Trophoblast cell (in vitro differentiated cells and primary cell): ENCODE data around the gene CCNL1.
"Not testable (repeated sequence)": the region's sequence is repeated elsewhere in the genome, so short reads cannot be mapped to it uniquely, and the experiment has no call there.

Source experiments
- DNase-seq, 2 donors: peaks; one replicate each; pipeline ENCODE4 v3.0.0-alpha.2; 2016
- H2AFZ ChIP-seq: 2 replicates; pipeline ENCODE4 v1.6.1; 2013; ENCODE audit warnings: low read length, moderate library complexity, mild to moderate bottlenecking; ENCODE audit not compliant: insufficient read depth, poor library complexity
- H2AK5ac ChIP-seq: 2 replicates; pipeline ENCODE4 v1.6.1; 2013; ENCODE audit warnings: mild to moderate bottlenecking, low read length
- H2BK120ac ChIP-seq: 2 replicates; pipeline ENCODE4 v1.6.1; 2013; ENCODE audit warnings: low read length, mild to moderate bottlenecking, moderate library complexity; ENCODE audit not compliant: insufficient read depth, poor library complexity
- H2BK12ac ChIP-seq: 2 replicates; pipeline ENCODE4 v1.6.1; 2013; ENCODE audit warnings: mild to moderate bottlenecking, low read length, moderate library complexity
- H2BK5ac ChIP-seq: 2 replicates; pipeline ENCODE4 v1.6.1; 2013; ENCODE audit warnings: low read length, low read depth, moderate library complexity, mild to moderate bottlenecking; ENCODE audit not compliant: poor library complexity
- H3K14ac ChIP-seq: 2 replicates; pipeline ENCODE4 v1.6.1; 2013; ENCODE audit warnings: mild to moderate bottlenecking, low read length
- H3K18ac ChIP-seq: 2 replicates; pipeline ENCODE4 v1.6.1; 2013; ENCODE audit warnings: mild to moderate bottlenecking, low read length
- H3K23ac ChIP-seq: 2 replicates; pipeline ENCODE4 v1.6.1; 2013; ENCODE audit warnings: low read length
- H3K27ac ChIP-seq: 2 replicates; pipeline ENCODE4 v1.5.1; 2013; ENCODE audit warnings: low read depth, mild to moderate bottlenecking, inconsistent platforms, low read length, moderate library complexity
- H3K27me3 ChIP-seq: 2 replicates; pipeline ENCODE4 v1.6.1; 2013; ENCODE audit warnings: inconsistent platforms, mild to moderate bottlenecking, low read length, moderate library complexity; ENCODE audit not compliant: insufficient read depth
- H3K36me3 ChIP-seq, 2 experiments: 1 replicate in 1 of 2; 2 replicates in 1 of 2; pipeline ENCODE4 v1.6.1; 2013; ENCODE audit warnings: low read length in 2 of 2, mild to moderate bottlenecking in 2 of 2, moderate library complexity in 1 of 2; ENCODE audit not compliant: insufficient read depth in 2 of 2, control insufficient read depth in 1 of 2
- H3K4ac ChIP-seq: 2 replicates; pipeline ENCODE4 v1.6.1; 2013; ENCODE audit warnings: low read depth, mild to moderate bottlenecking, low read length, moderate library complexity
- H3K4me1 ChIP-seq, 2 experiments: 1 replicate in 1 of 2; 2 replicates in 1 of 2; pipeline ENCODE4 v1.6.1; 2013; ENCODE audit warnings: low read length in 2 of 2, mild to moderate bottlenecking in 2 of 2, moderate library complexity in 1 of 2; ENCODE audit not compliant: insufficient read depth in 2 of 2, control insufficient read depth in 1 of 2
- H3K4me2 ChIP-seq: 2 replicates; pipeline ENCODE4 v1.6.1; 2013; ENCODE audit warnings: inconsistent platforms, mild to moderate bottlenecking, low read length, moderate library complexity
- H3K4me3 ChIP-seq: 2 replicates; pipeline ENCODE4 v1.5.1; 2013; ENCODE audit warnings: mild to moderate bottlenecking, low read depth, low read length, inconsistent platforms
- H3K79me1 ChIP-seq: one replicate; pipeline ENCODE4 v1.6.1; 2013; ENCODE audit warnings: low read length
- H3K79me2 ChIP-seq: 2 replicates; pipeline ENCODE4 v1.6.1; 2013; ENCODE audit warnings: low read length, mild to moderate bottlenecking; ENCODE audit not compliant: control insufficient read depth, insufficient read depth, poor library complexity
- H3K9ac ChIP-seq: 2 replicates; pipeline ENCODE4 v1.6.1; 2013; ENCODE audit warnings: mild to moderate bottlenecking, low read length
- H3K9me3 ChIP-seq: 2 replicates; pipeline ENCODE4 v1.6.1; 2013; ENCODE audit warnings: low read depth, mild to moderate bottlenecking, control low read depth, inconsistent platforms, low read length; ENCODE audit not compliant: insufficient read depth
- H4K12ac ChIP-seq: 2 replicates; pipeline ENCODE4 v1.6.1; 2013; ENCODE audit warnings: low read depth, mild to moderate bottlenecking, low read length, moderate library complexity
- H4K8ac ChIP-seq: 2 replicates; pipeline ENCODE4 v1.6.1; 2013; ENCODE audit warnings: low read depth, mild to moderate bottlenecking, low read length, moderate library complexity
- H4K91ac ChIP-seq: one replicate; pipeline ENCODE4 v1.6.1; 2013; ENCODE audit warnings: low read depth, mild to moderate bottlenecking, low read length, moderate library complexity
- WGBS: extraction: QIAGEN DNeasy Blood & Tissue Kit; methylation state at CpG from one replicate; pipeline ENCODE4 v1.1.7; 2013; ENCODE audit warnings: missing lambda C conversion rate; ENCODE audit not compliant: insufficient read length, insufficient coverage; ENCODE audit errors: extremely low coverage; 5-methylcytosine and 5-hydroxymethylcytosine counted together

Gene CCNL1

DNA sequence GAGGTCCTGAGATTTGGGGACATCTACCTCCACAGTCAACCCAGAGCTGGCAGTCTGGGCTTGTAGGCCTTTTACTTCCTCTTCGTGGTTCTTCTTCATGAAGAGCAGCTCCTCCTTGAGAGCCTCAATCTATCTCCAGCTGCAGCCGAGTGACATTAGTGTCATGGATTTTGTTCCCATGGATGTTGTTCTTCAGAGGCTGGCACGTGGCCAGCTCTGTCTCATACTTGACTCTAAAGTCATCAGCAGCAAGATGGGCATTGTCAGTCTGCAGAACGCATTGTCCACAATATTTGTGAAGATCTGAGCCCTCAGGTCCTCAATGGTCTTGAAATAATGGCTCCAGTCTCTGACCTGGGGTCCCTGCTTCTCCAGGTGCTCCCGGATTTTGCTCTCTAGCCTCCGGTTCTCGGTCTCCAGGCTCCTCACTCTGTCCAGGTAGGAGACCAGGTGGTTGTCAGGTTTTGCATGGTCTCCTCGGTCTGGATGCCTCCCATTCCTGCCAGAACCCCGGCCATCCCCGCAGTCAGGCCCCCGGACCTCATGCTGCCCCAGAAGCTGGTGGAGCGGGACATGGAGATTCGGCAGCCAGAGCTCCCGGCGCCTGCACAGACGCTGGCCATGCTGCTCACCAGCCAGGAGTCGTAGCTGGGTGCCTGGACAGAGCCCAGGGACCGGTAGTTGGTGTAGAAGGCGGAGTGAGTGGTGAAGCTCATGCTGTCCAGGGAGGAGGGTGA lies 3.4 kb upstream of the CCNL1 start:
- no CpG with 5 or more reads among the region's 19 CpGs for WGBS
- H3K27me3 ChIP-seq = no peaks in the 10 kb centered on the region

DNA sequence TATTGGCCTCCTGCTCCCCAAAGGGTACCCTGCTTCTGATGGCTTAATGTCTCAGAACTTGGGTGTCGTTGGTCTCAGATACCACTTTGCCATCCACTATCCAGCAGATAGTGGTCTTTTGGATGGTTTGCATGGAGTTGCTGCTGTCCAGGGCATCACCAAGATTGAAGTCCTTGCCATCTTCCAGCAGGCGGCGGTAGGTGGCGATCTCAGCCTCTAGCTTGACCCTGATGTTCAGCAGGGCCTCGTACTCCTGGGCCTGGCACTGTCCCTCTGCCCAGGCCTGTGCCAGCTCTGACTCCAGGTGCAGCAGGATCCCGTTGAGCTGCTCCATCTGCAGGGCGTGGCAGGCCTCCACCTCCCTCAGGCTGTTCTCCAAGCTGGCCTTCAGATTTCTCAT lies 2.7 kb upstream of the CCNL1 start:
- H3K4me1 ChIP-seq, H2AK5ac ChIP-seq, H3K18ac ChIP-seq, H4K12ac ChIP-seq, H3K4me2 ChIP-seq, H3K4me3 ChIP-seq, H3K9ac ChIP-seq, H3K36me3 ChIP-seq, H2BK120ac ChIP-seq, H3K23ac ChIP-seq, H2BK5ac ChIP-seq, H3K27me3 ChIP-seq, H4K91ac ChIP-seq, H3K14ac ChIP-seq, H3K9me3 ChIP-seq, H3K4ac ChIP-seq, H4K8ac ChIP-seq, H2BK12ac ChIP-seq, H2AFZ ChIP-seq, H3K27ac ChIP-seq: not testable (repeated sequence)
- H3K79me1 ChIP-seq = peaks cover 14% of the 10 kb centered on the region
- WGBS = no CpG with 5 or more reads among the region's 7 CpGs
- H3K79me2 ChIP-seq = peaks cover 12% of the 10 kb centered on the region
- DNase-seq = peak in 1 of 2 donors; percentile 35

More for the DNA sequence above, 3.4 kb upstream of the CCNL1 start:
- Histone ChIP-seq H3K79me2 (peaks cover 12% of the 10 kb centered on the region), H2BK120ac (no peak overlapping the region), H4K8ac (no peak overlapping the region), H2AK5ac (no peak overlapping the region), H3K4me1 (peaks cover 0 to 4% of the 10 kb centered on the region in 2 experiments), H3K4me3 (no peak overlapping the region), H3K18ac (no peak overlapping the region), H2AFZ (no peak overlapping the region), H4K91ac (no peak overlapping the region), H3K14ac (no peak overlapping the region), H2BK12ac (no peak overlapping the region), H2BK5ac (no peak overlapping the region), H3K27ac (no peak overlapping the region), H3K4me2 (no peak overlapping the region), H3K9ac (no peak overlapping the region), H3K9me3 (peaks cover 2% of the 10 kb centered on the region), H4K12ac (no peak overlapping the region), H3K23ac (no peak overlapping the region), H3K4ac (no peak overlapping the region), H3K79me1 (peaks cover 14% of the 10 kb centered on the region), H3K36me3 (no peaks in the 10 kb centered on the region)
- DNase-seq = no peak

DNA sequence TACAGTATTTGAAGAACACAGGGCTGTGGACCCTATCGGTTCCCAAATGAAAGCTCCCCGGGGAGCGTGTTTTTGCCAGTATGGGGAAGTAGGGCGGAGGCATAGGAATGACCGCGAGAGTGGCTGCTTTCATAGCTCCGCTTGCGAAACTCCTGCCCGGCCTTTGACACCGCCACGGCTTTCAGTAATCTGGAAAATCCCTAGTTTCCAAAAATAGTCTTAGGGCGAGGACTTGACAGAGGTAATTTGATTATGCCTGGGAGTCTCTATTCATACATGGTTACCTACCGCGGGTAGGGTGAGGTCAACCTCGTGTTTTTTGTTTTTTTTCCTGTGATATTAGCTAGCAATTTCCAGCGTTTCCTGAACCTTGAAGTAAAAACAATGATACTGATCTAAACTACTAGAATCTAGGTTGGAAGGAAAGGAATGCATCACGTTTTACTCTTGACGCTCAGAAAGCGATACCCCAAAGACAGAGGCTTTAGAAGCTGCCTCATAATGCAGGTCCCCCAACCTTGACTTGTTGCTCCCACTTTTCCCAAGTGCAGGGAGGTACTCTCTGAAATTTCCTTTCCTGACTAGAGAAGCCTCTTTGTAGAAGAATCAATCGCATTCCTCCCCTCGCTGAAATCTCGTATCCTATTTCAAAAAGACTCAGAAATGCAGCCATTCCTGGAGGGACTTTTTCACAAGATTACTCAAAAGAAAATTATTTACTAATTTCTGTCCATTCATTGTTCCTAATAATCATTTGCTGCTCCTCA lies 894 bp upstream of the CCNL1 start:
- DNase-seq = peak; percentile 96 to 99
- H2BK12ac ChIP-seq = no peak overlapping the region
- H2AFZ ChIP-seq = peak overlapping the region; percentile 96
- H3K27ac ChIP-seq = peak overlapping the region; percentile 96
- H3K79me1 ChIP-seq = peaks cover 14% of the 10 kb centered on the region
- H2BK120ac ChIP-seq = peak overlapping the region; percentile 99
- H3K4me1 ChIP-seq = peaks cover 0 to 4% of the 10 kb centered on the region in 2 experiments
- H3K4me2 ChIP-seq = peak overlapping the region; percentile 75
- H4K8ac ChIP-seq = peak overlapping the region; percentile 99
- no peaks in the 10 kb centered on the region for H3K27me3 ChIP-seq
- H4K12ac ChIP-seq = peak overlapping the region; percentile 99
- H3K4ac ChIP-seq = peak overlapping the region; percentile 90
- peak overlapping the region; percentile 99 for H4K91ac ChIP-seq
- H2AK5ac ChIP-seq = no peak overlapping the region
- peak overlapping the region; percentile 97 for H2BK5ac ChIP-seq
- H3K36me3 ChIP-seq = peaks cover 2 to 5% of the 10 kb centered on the region in 2 experiments
- H3K23ac ChIP-seq = no peak overlapping the region
- H3K9ac ChIP-seq = peak overlapping the region; percentile 87
- H3K79me2 ChIP-seq = peaks cover 14% of the 10 kb centered on the region
- H3K18ac ChIP-seq = peak overlapping the region; percentile 100
- H3K9me3 ChIP-seq = peaks cover 2% of the 10 kb centered on the region
- H3K14ac ChIP-seq = peak overlapping the region; percentile 99
- WGBS = no CpG with 5 or more reads among the region's 22 CpGs
- H3K4me3 ChIP-seq = peak overlapping the region; percentile 99

DNA sequence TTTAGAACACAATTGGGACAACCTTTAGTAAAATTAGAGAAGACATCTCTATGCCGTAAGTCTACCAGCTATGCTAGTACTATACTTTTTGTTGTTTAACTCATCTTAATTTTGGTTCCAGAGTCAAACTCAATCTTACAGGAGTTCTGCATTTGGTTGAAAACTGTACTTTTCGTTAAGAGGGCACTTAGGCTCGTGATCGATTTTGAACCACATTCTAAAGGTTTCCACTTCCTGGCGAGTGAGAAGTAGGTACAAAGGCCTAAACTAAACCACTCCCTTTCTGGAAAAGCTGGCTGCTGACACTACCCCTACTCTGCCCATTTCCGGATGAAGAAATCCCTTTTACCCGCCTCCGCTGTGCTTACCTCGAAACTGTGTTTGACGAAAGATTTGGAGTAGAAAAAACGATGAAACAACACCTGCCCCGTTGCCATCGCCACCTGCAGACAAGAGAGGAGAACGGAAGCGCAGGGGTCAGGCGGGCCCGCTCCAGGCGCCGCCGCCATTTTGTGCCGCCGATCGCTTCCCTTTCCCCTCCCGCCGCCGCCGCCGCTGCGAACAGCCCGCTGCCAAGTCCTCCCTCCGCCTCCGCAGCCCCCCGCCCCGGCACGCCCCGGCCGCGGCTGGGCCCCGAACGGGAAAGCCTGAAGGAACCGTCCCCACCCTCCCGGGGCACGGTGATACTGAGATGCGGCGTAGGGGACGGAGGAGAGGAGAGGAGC lies 748 bp downstream of the CCNL1 start:
- WGBS = no CpG with 5 or more reads among the region's 46 CpGs
- peaks cover 0 to 4% of the 10 kb centered on the region in 2 experiments for H3K4me1 ChIP-seq
- H3K14ac ChIP-seq = peak overlapping the region; percentile 97
- peak; percentile 50 to 69 for DNase-seq
- H2BK12ac ChIP-seq = no peak overlapping the region
- peak overlapping the region; percentile 98 for H3K18ac ChIP-seq
- peak overlapping the region; percentile 95 for H2BK5ac ChIP-seq
- H4K8ac ChIP-seq = peak overlapping the region; percentile 99
- no peak overlapping the region for H3K23ac ChIP-seq
- peak overlapping the region; percentile 96 for H2AFZ ChIP-seq
- H4K12ac ChIP-seq = peak overlapping the region; percentile 99
- H3K9ac ChIP-seq = peak overlapping the region; percentile 99
- H2AK5ac ChIP-seq = peak overlapping the region; percentile 93
- peaks cover 2 to 7% of the 10 kb centered on the region in 2 experiments for H3K36me3 ChIP-seq
- H3K4me3 ChIP-seq = peak overlapping the region; percentile 99
- peaks cover 14% of the 10 kb centered on the region for H3K79me1 ChIP-seq
- peak overlapping the region; percentile 96 for H3K27ac ChIP-seq
- H3K4ac ChIP-seq = peak overlapping the region; percentile 99
- H3K27me3 ChIP-seq = no peaks in the 10 kb centered on the region
- H2BK120ac ChIP-seq = peak overlapping the region; percentile 94
- H3K4me2 ChIP-seq = peak overlapping the region; percentile 71
- H3K79me2 ChIP-seq = peaks cover 14% of the 10 kb centered on the region
- peaks cover 2% of the 10 kb centered on the region for H3K9me3 ChIP-seq
- peak overlapping the region; percentile 96 for H4K91ac ChIP-seq
